ENCODE measurements around the gene ARHGDIA.

GRCh38 chr17:81822312-81822637 lies 48.9 kb downstream of the ARHGDIA start:
- no peak for TF ChIP-seq POLR2A (IDR thresholded peaks at IDR 0.05; ENCODE audit: low read depth, low read length)
- TF ChIP-seq TAF1 (IDR thresholded peaks at IDR 0.05; ENCODE audit: borderline replicate concordance, low read depth, low read length), result no peak
- no peak for TF ChIP-seq POLR2AphosphoS5 (IDR thresholded peaks at IDR 0.05; ENCODE audit: low read depth, low read length)
